ENCODE measurements around the gene SPO11. TPM values are rescaled to one million over a fixed set of nuclear protein-coding genes. Genes with fewer than 3 reads are reported as not detected.

The SPO11 gene
- total and polyA plus RNA-seq, 10 of the 15 experiments (the other 5 are each of a cell fraction or from before 2014, with no cell fraction given), result not detected

DNA sequence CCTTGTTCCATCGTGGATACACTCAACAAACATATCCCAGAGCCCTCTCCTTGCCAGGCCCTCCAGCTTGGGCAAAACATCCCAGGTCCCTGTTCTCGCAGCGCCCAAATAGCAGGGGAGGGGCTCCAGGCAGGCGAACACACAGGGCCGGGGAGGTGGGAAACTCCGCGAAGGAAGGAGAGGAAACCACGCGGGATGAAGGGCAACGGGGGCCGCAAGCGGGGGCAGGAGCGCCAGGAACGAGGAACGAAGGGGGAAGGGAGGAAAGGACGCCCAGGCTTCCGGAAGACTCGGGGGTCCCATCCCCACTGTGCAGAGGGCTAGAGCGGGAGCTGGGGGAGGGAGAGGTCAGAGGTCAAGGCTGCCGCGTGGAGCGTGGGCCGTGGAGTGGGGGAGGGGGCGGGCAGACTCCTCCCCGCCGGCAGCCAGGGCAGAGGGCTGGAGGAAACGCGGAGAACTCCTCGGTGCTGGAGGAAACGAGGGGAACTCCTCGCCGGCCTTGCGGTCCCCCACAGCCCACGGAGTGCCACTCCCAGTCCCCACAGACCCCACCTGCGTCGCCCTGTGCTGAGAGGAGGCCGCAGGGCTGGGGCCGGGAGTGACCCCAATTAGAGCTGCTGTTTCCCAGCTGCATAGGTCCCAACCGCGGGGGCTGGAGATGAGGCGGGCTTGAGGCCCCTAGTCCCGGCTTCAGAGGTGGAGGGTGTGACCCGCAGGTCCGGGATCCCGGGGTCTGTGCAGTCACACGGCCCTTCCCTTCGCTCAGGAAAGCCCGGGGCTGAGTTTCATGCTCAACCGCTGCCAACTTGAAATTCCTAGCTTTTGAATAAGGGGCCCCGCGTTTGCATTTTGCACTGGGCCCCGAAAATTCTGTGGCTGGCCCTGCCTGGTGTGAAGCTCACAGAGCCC, 60.3 kb downstream of the SPO11 start:
- no peak for DNase-seq (ENCODE audit: low read depth, low spot score)
- ATAC-seq, result peak; percentile 53
- no TSS peak for BruUV-seq (replicated peaks)
- Histone ChIP-seq H3K79me2 (ENCODE audit: control insufficient read depth, insufficient read depth, low read length) (peaks cover 35% of the 10 kb centered on the region), H3K36me3 (ENCODE audit: control insufficient read depth in 2 of 2, insufficient read depth in 2 of 2, low read length in 1 of 2) (peaks cover 6 to 11% of the 10 kb centered on the region in 2 experiments), H3K27me3 (replicated peaks in 1 of 2; ENCODE audit: control insufficient read depth in 2 of 2, insufficient read depth in 2 of 2, low read length in 1 of 2) (no peaks in the 10 kb centered on the region), H3K27ac (ENCODE audit: control insufficient read depth, insufficient read depth) (peak overlapping the region; percentile 97), H3K9me3 (replicated peaks; ENCODE audit: control insufficient read depth, insufficient read depth, low read length) (no peaks in the 10 kb centered on the region), H3K4me2 (ENCODE audit: control insufficient read depth, insufficient read depth) (peak overlapping the region; percentile 85), H2AFZ (ENCODE audit: control insufficient read depth, low read depth, low read length) (peak overlapping the region; percentile 77), H3K9ac (ENCODE audit: control insufficient read depth, insufficient read depth, low read length) (peak overlapping the region; percentile 68), H4K20me1 (ENCODE audit: control insufficient read depth, insufficient read depth) (peaks cover 9% of the 10 kb centered on the region), H3K4me3 (peak overlapping the region; percentile 70), H3K4me1 (ENCODE audit: control insufficient read depth, insufficient read depth, low read length) (peaks cover 36% of the 10 kb centered on the region)
- ChIA-PET POLR2A (interaction anchor here (0.9 to 4.2 kb wide), 11 partner anchors 10 to 230 kb away, joined by 3 to 58 read pairs (median 5); partner anchors contain the start of gene ZBP1), SMC1A (ENCODE audit: uncharacterized antibody, unreplicated experiment) (interaction anchor here (0.8 to 3.7 kb wide), 14 partner anchors 8 to 109 kb away, joined by 3 to 28 read pairs (median 7); no protein-coding TSS in a partner anchor), RAD21 (ENCODE audit: unreplicated experiment) (interaction anchor here (0.6 to 5.0 kb wide), 16 partner anchors 10 to 230 kb away, joined by 3 to 37 read pairs (median 6); partner anchors contain the start of gene ZBP1), CTCF (interaction anchor here (0.8 to 3.8 kb wide), 15 partner anchors 9 to 208 kb away, joined by 3 to 27 read pairs (median 4); no protein-coding TSS in a partner anchor)
- in situ Hi-C loops (cut with MboI) (loop anchor here (5.0 to 25.0 kb wide), 6 partner anchors 202 to 1615 kb away; partner anchors contain the start of genes CTSZ and STX16), intact Hi-C loops (cut with micrococcal nuclease; ENCODE audit: unreplicated experiment) (loop anchor here (1.0 to 10.0 kb wide), 3 partner anchors 9 to 295 kb away; no protein-coding TSS in a partner anchor)
- peak; percentile 90 for FAIRE-seq
- WGBS (ENCODE audit: insufficient coverage, insufficient replicate concordance, low lambda C conversion rate, missing lambda C conversion rate), result 2% methylated on average over 44 of the region's 52 CpGs
- no peak for TF ChIP-seq EZH2 (IDR thresholded peaks at IDR 0.05; ENCODE audit: borderline replicate concordance, control insufficient read depth, low read depth, low read length)
- TF ChIP-seq, protein P1, sequence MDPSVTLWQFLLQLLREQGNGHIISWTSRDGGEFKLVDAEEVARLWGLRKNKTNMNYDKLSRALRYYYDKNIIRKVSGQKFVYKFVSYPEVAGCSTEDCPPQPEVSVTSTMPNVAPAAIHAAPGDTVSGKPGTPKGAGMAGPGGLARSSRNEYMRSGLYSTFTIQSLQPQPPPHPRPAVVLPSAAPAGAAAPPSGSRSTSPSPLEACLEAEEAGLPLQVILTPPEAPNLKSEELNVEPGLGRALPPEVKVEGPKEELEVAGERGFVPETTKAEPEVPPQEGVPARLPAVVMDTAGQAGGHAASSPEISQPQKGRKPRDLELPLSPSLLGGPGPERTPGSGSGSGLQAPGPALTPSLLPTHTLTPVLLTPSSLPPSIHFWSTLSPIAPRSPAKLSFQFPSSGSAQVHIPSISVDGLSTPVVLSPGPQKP (IDR thresholded peaks at IDR 0.05; ENCODE audit: low read depth, low read length), result no peak
- no peak for TF ChIP-seq RELA (IDR thresholded peaks at IDR 0.05; ENCODE audit: borderline replicate concordance, partially characterized antibody)
- no peak for TF ChIP-seq YBX1 (IDR thresholded peaks at IDR 0.05)
- peak; percentile 79 for TF ChIP-seq GATAD2B (conservative IDR thresholded peaks at IDR 0.05; ENCODE audit: low read depth)
- TF ChIP-seq CHD1 (IDR thresholded peaks at IDR 0.05; ENCODE audit: low read depth, low read length), result no peak
- TF ChIP-seq, protein P2, sequence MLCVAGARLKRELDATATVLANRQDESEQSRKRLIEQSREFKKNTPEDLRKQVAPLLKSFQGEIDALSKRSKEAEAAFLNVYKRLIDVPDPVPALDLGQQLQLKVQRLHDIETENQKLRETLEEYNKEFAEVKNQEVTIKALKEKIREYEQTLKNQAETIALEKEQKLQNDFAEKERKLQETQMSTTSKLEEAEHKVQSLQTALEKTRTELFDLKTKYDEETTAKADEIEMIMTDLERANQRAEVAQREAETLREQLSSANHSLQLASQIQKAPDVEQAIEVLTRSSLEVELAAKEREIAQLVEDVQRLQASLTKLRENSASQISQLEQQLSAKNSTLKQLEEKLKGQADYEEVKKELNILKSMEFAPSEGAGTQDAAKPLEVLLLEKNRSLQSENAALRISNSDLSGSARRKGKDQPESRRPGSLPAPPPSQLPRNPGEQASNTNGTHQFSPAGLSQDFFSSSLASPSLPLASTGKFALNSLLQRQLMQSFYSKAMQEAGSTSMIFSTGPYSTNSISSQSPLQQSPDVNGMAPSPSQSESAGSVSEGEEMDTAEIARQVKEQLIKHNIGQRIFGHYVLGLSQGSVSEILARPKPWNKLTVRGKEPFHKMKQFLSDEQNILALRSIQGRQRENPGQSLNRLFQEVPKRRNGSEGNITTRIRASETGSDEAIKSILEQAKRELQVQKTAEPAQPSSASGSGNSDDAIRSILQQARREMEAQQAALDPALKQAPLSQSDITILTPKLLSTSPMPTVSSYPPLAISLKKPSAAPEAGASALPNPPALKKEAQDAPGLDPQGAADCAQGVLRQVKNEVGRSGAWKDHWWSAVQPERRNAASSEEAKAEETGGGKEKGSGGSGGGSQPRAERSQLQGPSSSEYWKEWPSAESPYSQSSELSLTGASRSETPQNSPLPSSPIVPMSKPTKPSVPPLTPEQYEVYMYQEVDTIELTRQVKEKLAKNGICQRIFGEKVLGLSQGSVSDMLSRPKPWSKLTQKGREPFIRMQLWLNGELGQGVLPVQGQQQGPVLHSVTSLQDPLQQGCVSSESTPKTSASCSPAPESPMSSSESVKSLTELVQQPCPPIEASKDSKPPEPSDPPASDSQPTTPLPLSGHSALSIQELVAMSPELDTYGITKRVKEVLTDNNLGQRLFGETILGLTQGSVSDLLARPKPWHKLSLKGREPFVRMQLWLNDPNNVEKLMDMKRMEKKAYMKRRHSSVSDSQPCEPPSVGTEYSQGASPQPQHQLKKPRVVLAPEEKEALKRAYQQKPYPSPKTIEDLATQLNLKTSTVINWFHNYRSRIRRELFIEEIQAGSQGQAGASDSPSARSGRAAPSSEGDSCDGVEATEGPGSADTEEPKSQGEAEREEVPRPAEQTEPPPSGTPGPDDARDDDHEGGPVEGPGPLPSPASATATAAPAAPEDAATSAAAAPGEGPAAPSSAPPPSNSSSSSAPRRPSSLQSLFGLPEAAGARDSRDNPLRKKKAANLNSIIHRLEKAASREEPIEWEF (IDR thresholded peaks at IDR 0.05; ENCODE audit: insufficient replicate concordance, low read depth, low read length), result no peak
- TF ChIP-seq EED (IDR thresholded peaks at IDR 0.05; ENCODE audit: low read depth), result no peak; the same call in 1 of the 2 replicates
- peak; percentile 49; the same call in 1 of the 2 replicates for TF ChIP-seq IRF4 (IDR thresholded peaks at IDR 0.05; ENCODE audit: low read depth, low read length)
- no peak for TF ChIP-seq MTA3 (IDR thresholded peaks at IDR 0.05; ENCODE audit: borderline replicate concordance, low read length)
- TF ChIP-seq, protein P3, sequence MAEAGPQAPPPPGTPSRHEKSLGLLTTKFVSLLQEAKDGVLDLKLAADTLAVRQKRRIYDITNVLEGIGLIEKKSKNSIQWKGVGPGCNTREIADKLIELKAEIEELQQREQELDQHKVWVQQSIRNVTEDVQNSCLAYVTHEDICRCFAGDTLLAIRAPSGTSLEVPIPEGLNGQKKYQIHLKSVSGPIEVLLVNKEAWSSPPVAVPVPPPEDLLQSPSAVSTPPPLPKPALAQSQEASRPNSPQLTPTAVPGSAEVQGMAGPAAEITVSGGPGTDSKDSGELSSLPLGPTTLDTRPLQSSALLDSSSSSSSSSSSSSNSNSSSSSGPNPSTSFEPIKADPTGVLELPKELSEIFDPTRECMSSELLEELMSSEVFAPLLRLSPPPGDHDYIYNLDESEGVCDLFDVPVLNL (IDR thresholded peaks at IDR 0.05; ENCODE audit: low read depth, low read length), result no peak
- TF ChIP-seq RFX5 (IDR thresholded peaks at IDR 0.05; ENCODE audit: low read depth, low read length), result no peak
- peak; percentile 80; the same call in 1 of the 2 replicates for TF ChIP-seq TCF12 (IDR thresholded peaks at IDR 0.05; ENCODE audit: low read depth, low read length)

All from GM12878 (cell line).